A549 (cell line): ENCODE results near the gene SIDT1. TPM values are rescaled to one million over a fixed set of nuclear protein-coding genes. Genes with fewer than 3 reads are reported as not detected.

Source experiments
- ATAC-seq, 2 experiments: fragments of 200-7000 bp in 1 of 2; fragments of >200 bp in 1 of 2; cut with Nextera tagmentation in 1 of 2; cut with Tn5 transposase in 1 of 2; 3 replicates each; pipeline versions ENCODE4 v1.8.0 to v1.9.1; 2018 to 2020; ENCODE audit warnings: mild to moderate bottlenecking in 1 of 2, moderate library complexity in 1 of 2
- CTCF ChIA-PET: fragments of 300-600 bp; sonication (Branson Sonifier 250); formaldehyde crosslinking; extraction: SDS; loops from one replicate; lab custom pipeline; 2021; ENCODE audit warnings: antibody characterized with exemption, inconsistent platforms; lab: Yijun Ruan, JAX
- POLR2A ChIA-PET: fragments of 350-600 bp; formaldehyde crosslinking; extraction: SDS; loops from one replicate; lab custom pipeline; 2021; ENCODE audit warnings: antibody characterized with exemption, inconsistent platforms; lab: Yijun Ruan, JAX
- DNase-seq, 2 experiments: peaks; one replicate each; pipeline versions ENCODE4 v3.0.0 to v3.0.0-alpha.2; 2011 to 2016; ENCODE audit warnings: low read depth in 1 of 2, low spot score in 1 of 2
- FAIRE-seq: peaks from 2 replicates; lab custom pipeline; 2011; peaks lifted over from hg19 to GRCh38; lab: Jason Lieb, UNC
- H3K27ac ChIP-seq, 2 experiments: fragments of >200 bp; sonication (Bioruptor Twin); formaldehyde crosslinking; 3 replicates each; pipeline ENCODE4 v1.5.1; 2016 to 2017
- H3K4me1 ChIP-seq: fragments of >200 bp; sonication (Bioruptor Twin); formaldehyde crosslinking; 3 replicates; pipeline ENCODE4 v1.6.1; 2016
- H3K4me2 ChIP-seq: fragments of >200 bp; sonication (Bioruptor Twin); formaldehyde crosslinking; 3 replicates; pipeline ENCODE4 v1.6.1; 2016
- H3K4me3 ChIP-seq: fragments of >200 bp; sonication (Bioruptor Twin); formaldehyde crosslinking; 3 replicates; pipeline ENCODE4 v1.5.1; 2016
- H3K9me3 ChIP-seq: fragments of >200 bp; sonication (Bioruptor Twin); formaldehyde crosslinking; 3 replicates; pipeline ENCODE4 v1.6.1; 2016
- CEBPB ChIP-seq, 2 experiments: fragments of >200 bp in 1 of 2; sonication (Bioruptor Twin) in 1 of 2; formaldehyde crosslinking in 1 of 2; IDR thresholded peaks; 2 replicates each; pipeline ENCODE4 v1.6.1; 2012 to 2016
- EHF ChIP-seq: fragments of 250-450 bp; sonication (Bioruptor Pico); IDR thresholded peaks from 2 replicates; pipeline ENCODE4 v1.5.0; 2020; ENCODE audit warnings: mild to moderate bottlenecking
- ELK1 ChIP-seq: fragments of 150-350 bp; IDR thresholded peaks from 2 replicates; pipeline ENCODE4 v1.6.1; 2014; ENCODE audit warnings: low read depth, mild to moderate bottlenecking, low read length
- FOXS1 ChIP-seq: fragments of 250-450 bp; sonication (Bioruptor Pico); IDR thresholded peaks from 2 replicates; pipeline ENCODE4 v1.5.0; 2020; ENCODE audit warnings: mild to moderate bottlenecking, moderate library complexity
- GATA3 ChIP-seq: IDR thresholded peaks from 2 replicates; pipeline ENCODE4 v1.6.1; 2012; ENCODE audit warnings: borderline replicate concordance
- HDAC2 ChIP-seq: fragments of 200-600 bp; sonication (generic); IDR thresholded peaks from 2 replicates; pipeline ENCODE4 v1.6.1; 2016
- HEYL ChIP-seq: fragments of 250-450 bp; sonication (Bioruptor Pico); IDR thresholded peaks from 2 replicates; pipeline ENCODE4 v1.8.0; 2021; ENCODE audit warnings: mild to moderate bottlenecking, moderate library complexity
- HOXB5 ChIP-seq: fragments of 250-450 bp; sonication (Bioruptor Pico); IDR thresholded peaks from 2 replicates; pipeline ENCODE4 v1.5.0; 2020; ENCODE audit warnings: mild to moderate bottlenecking, moderate library complexity
- KDM5A ChIP-seq: fragments of 200-600 bp; sonication (generic); IDR thresholded peaks from 2 replicates; pipeline ENCODE4 v1.6.1; 2016; ENCODE audit warnings: antibody characterized with exemption, mild to moderate bottlenecking
- MAFK ChIP-seq: fragments of 450-650 bp; IDR thresholded peaks from 2 replicates; pipeline ENCODE4 v1.6.1; 2014; ENCODE audit not compliant: partially characterized antibody
- NR3C1 ChIP-seq: fragments of >200 bp; sonication (Bioruptor Twin); formaldehyde crosslinking; IDR thresholded peaks from 3 replicates; pipeline ENCODE4 v1.6.1; 2017
- PHF8 ChIP-seq: fragments of 200-600 bp; sonication (generic); IDR thresholded peaks from 2 replicates; pipeline ENCODE4 v1.6.1; 2016; ENCODE audit warnings: low read depth, mild to moderate bottlenecking, antibody characterized with exemption, moderate library complexity, borderline replicate concordance
- RARB ChIP-seq: fragments of 250-450 bp; sonication (Bioruptor Pico); IDR thresholded peaks from 2 replicates; pipeline ENCODE4 v1.8.0; 2021; ENCODE audit warnings: mild to moderate bottlenecking, moderate library complexity
- RFX5 ChIP-seq: fragments of 450-650 bp; IDR thresholded peaks from 2 replicates; pipeline ENCODE4 v1.7.1; 2014; ENCODE audit warnings: antibody characterized with exemption, mild to moderate bottlenecking, moderate library complexity
- SMC3 ChIP-seq: fragments of >200 bp; sonication (Bioruptor Twin); formaldehyde crosslinking; IDR thresholded peaks from 3 replicates; pipeline ENCODE4 v1.6.1; 2018; ENCODE audit warnings: inconsistent platforms
- SREBF2 ChIP-seq: fragments of 450-650 bp; IDR thresholded peaks from 2 replicates; pipeline ENCODE4 v1.6.1; 2014; ENCODE audit warnings: mild to moderate bottlenecking, moderate library complexity
- TP53 ChIP-seq: fragments of 250-450 bp; sonication (Bioruptor Pico); IDR thresholded peaks from 2 replicates; pipeline ENCODE4 v1.5.0; 2021; ENCODE audit warnings: mild to moderate bottlenecking, moderate library complexity
- USF2 ChIP-seq: fragments of 450-650 bp; IDR thresholded peaks from 2 replicates; pipeline ENCODE4 v1.6.1; 2014; ENCODE audit warnings: antibody characterized with exemption
- ZC3H11A ChIP-seq: fragments of 450-650 bp; IDR thresholded peaks from 2 replicates; pipeline ENCODE4 v1.6.1; 2014; ENCODE audit warnings: antibody characterized with exemption, mild to moderate bottlenecking
- ZFP36 ChIP-seq: fragments of 450-650 bp; IDR thresholded peaks from 2 replicates; pipeline ENCODE4 v1.6.1; 2014; ENCODE audit warnings: borderline replicate concordance; ENCODE audit not compliant: partially characterized antibody
- WGBS: methylation state at CpG from one replicate; pipeline ENCODE4 v1.1.6; 2017; ENCODE audit errors: missing lambda C conversion rate; 5-methylcytosine and 5-hydroxymethylcytosine counted together
- polyA plus RNA-seq, 4 experiments: library from polyadenylated mRNA; depleted of rRNA in 3 of 4; stranded (reverse); fragments of >200 nt; fragmentation: RNase III in 1 of 4; extraction: RNeasy Plus Mini Kit Qiagen cat#74134 plus additional on column Dnase treatment in 1 of 4; gene quantifications; 2 replicates in 3 of 4; 3 replicates in 1 of 4; pipeline ENCODE4 v1.2.3, GENCODE V29; 2011 to 2017
- TF ChIP-seq, protein P1 (sequence below): IDR thresholded peaks from 2 replicates; pipeline ENCODE4 v1.6.1; 2012
- TF ChIP-seq, protein P2 (sequence below): fragments of >200 bp; sonication (Bioruptor Twin); formaldehyde crosslinking; IDR thresholded peaks from 3 replicates; pipeline ENCODE4 v1.6.1; 2016

SIDT1 gene
- polyA plus RNA-seq, 2 of the 4 experiments (the other 2 are of a cell fraction), result 0.43 to 7.5 TPM

GRCh38 chr3:113559009-113559408, 26.7 kb downstream of the SIDT1 start:
- H3K9me3 ChIP-seq, result no peaks in the 10 kb centered on the region
- no peak for TF ChIP-seq RARB (CRISPR knock-in tag)
- TF ChIP-seq HEYL (CRISPR knock-in tag), result no peak
- TF ChIP-seq HOXB5, result no peak
- no peak overlapping the region for H3K4me2 ChIP-seq
- CTCF ChIA-PET, result interaction anchor here (1.2 to 5.3 kb wide), 5 partner anchors 19 to 186 kb away, joined by 5 to 20 read pairs (median 6); no protein-coding TSS in a partner anchor
- H3K4me1 ChIP-seq, result peaks cover 38% of the 10 kb centered on the region
- no peak for ATAC-seq
- POLR2A ChIA-PET, result interaction anchor here (1.2 kb wide), 1 partner anchor 44 kb away, joined by 5 read pairs; the partner anchor contains the start of gene SPICE1
- H3K27ac ChIP-seq, result no peak overlapping the region
- no peak overlapping the region for H3K4me3 ChIP-seq
- peak; percentile 72 for FAIRE-seq
- no peak for DNase-seq

GRCh38 chr3:113560271-113560670, 27.9 kb downstream of the SIDT1 start:
- CTCF ChIA-PET, result interaction anchor here (0.8 to 5.3 kb wide), 3 partner anchors 18 to 67 kb away, joined by 3 to 20 read pairs (median 5); no protein-coding TSS in a partner anchor
- Histone ChIP-seq H3K9me3 (no peaks in the 10 kb centered on the region), H3K4me1 (peaks cover 38% of the 10 kb centered on the region), H3K4me3 (no peak overlapping the region), H3K27ac (0 out of 6 replicates have a peak overlapping the region, but pooled peaks of 1 of the 2 experiments have one; percentile 8), H3K4me2 (no peak overlapping the region; the same call in 2 of the 3 replicates)
- no peak for FAIRE-seq
- TF ChIP-seq USF2 (no peak), ZFP36 (no peak), SMC3 (no peak), GATA3 (no peak), EHF (CRISPR knock-in tag) (no peak), HDAC2 (no peak), SREBF2 (no peak), PHF8 (no peak), FOXS1 (CRISPR knock-in tag) (no peak), KDM5A (no peak), HEYL (CRISPR knock-in tag) (no peak), RARB (CRISPR knock-in tag) (no peak), RFX5 (no peak), ELK1 (no peak), ZC3H11A (no peak)
- TF ChIP-seq, protein P1, sequence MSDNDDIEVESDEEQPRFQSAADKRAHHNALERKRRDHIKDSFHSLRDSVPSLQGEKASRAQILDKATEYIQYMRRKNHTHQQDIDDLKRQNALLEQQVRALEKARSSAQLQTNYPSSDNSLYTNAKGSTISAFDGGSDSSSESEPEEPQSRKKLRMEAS, result no peak
- ATAC-seq, result peak in 1 of 2 experiments; percentile 62; a peak in 3 of 6 replicates
- WGBS, result 45% methylated on average over 6 of the region's 6 CpGs
- POLR2A ChIA-PET, result no interaction called here
- peak in 1 of 2 experiments; percentile 53 for DNase-seq

DNA sequence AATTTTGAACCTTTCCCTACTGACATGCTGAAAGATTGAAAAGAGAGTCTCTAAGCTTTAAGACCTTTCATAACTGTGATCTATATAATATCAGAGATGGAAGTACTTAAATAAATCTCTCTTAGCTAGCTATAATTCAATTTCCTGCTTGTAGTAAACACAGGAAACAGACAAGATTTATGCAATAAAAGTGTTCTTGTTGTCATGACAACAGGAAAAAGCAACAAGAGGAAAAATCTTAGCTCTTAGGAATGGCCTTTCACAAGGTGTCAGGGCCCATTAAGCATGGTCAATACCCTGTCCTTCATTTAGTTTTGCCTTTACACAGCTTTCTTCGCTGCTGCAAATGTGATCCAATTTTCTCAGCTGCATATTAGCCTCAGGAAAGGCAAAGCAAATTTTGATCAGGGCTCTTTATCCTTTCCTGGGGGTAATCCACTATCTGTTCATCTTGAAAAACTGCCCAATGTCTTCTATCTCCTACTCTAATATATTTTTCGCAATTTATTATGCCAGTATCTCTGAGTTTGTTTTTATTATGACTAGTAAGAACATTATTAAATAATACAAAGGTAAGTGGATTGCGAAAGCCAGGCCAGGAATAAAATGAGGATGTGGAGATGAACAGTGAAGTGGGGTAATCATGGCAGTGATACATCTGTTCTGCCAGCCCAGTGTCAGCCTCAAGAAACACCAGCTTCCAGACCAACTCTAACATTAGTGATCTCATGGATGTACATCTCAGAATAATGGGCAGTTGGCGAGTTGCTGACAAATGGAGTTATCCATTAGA, 28.7 kb downstream of the SIDT1 start:
- CTCF ChIA-PET, result interaction anchor here (0.8 to 5.3 kb wide), 6 partner anchors 17 to 69 kb away, joined by 3 to 20 read pairs (median 4); no protein-coding TSS in a partner anchor
- no peak for ATAC-seq
- Histone ChIP-seq H3K4me2 (peak overlapping the region; percentile 12; the same call in 2 of the 3 replicates), H3K4me1 (peaks cover 38% of the 10 kb centered on the region), H3K4me3 (no peak overlapping the region), H3K9me3 (no peaks in the 10 kb centered on the region), H3K27ac (no peak overlapping the region)
- WGBS, result 75% methylated on average over 4 of the region's 4 CpGs
- peak in 1 of 2 experiments; percentile 51 for DNase-seq
- TF ChIP-seq EHF (CRISPR knock-in tag) (no peak), NR3C1 (no peak), GATA3 (no peak), CEBPB (IDR thresholded peaks at IDR 0.05) (peak; percentile 7 to 58; a peak in 2 of 4 replicates), HDAC2 (no peak), TP53 (CRISPR knock-in tag) (no peak), MAFK (no peak)
- TF ChIP-seq, protein P1, result no peak
- TF ChIP-seq, protein P2, sequence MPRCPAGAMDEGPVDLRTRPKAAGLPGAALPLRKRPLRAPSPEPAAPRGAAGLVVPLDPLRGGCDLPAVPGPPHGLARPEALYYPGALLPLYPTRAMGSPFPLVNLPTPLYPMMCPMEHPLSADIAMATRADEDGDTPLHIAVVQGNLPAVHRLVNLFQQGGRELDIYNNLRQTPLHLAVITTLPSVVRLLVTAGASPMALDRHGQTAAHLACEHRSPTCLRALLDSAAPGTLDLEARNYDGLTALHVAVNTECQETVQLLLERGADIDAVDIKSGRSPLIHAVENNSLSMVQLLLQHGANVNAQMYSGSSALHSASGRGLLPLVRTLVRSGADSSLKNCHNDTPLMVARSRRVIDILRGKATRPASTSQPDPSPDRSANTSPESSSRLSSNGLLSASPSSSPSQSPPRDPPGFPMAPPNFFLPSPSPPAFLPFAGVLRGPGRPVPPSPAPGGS, result no peak
- FAIRE-seq, result no peak
- POLR2A ChIA-PET, result no interaction called here
